ENCODE data around the gene ZNRF1.

DNA sequence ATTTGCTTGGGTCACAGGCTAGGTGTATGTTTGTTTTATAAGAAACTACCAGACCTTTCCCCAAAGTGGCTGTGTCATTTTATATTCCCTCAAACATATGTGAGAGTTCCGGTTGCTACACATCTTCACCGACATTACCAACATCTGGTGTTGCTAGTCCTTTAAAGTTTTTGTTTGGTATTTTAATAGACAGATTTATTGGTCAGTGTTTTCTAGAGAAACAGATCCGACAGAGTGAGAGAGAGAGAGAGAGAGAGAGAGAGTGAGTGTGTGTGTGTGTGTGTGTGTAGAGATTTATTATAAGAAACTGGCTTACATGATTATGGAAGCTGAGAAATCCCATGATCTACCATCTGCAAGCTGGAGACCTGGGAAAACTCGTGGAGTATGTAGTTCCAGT, 86.7 kb downstream of the ZNRF1 start:
- TF ChIP-seq RAD21 (IDR thresholded peaks at IDR 0.05; ENCODE audit: low read depth) (no peak), YY1 (IDR thresholded peaks at IDR 0.05; ENCODE audit: low read depth) (no peak), CREB1 (IDR thresholded peaks at IDR 0.05; ENCODE audit: low read depth) (no peak)
- TF ChIP-seq, protein P1, sequence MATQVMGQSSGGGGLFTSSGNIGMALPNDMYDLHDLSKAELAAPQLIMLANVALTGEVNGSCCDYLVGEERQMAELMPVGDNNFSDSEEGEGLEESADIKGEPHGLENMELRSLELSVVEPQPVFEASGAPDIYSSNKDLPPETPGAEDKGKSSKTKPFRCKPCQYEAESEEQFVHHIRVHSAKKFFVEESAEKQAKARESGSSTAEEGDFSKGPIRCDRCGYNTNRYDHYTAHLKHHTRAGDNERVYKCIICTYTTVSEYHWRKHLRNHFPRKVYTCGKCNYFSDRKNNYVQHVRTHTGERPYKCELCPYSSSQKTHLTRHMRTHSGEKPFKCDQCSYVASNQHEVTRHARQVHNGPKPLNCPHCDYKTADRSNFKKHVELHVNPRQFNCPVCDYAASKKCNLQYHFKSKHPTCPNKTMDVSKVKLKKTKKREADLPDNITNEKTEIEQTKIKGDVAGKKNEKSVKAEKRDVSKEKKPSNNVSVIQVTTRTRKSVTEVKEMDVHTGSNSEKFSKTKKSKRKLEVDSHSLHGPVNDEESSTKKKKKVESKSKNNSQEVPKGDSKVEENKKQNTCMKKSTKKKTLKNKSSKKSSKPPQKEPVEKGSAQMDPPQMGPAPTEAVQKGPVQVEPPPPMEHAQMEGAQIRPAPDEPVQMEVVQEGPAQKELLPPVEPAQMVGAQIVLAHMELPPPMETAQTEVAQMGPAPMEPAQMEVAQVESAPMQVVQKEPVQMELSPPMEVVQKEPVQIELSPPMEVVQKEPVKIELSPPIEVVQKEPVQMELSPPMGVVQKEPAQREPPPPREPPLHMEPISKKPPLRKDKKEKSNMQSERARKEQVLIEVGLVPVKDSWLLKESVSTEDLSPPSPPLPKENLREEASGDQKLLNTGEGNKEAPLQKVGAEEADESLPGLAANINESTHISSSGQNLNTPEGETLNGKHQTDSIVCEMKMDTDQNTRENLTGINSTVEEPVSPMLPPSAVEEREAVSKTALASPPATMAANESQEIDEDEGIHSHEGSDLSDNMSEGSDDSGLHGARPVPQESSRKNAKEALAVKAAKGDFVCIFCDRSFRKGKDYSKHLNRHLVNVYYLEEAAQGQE (IDR thresholded peaks at IDR 0.05; ENCODE audit: low read depth), result no peak

Measured in Ishikawa (cell line).